ENCODE measurements around the gene MUC5B.

DNA sequence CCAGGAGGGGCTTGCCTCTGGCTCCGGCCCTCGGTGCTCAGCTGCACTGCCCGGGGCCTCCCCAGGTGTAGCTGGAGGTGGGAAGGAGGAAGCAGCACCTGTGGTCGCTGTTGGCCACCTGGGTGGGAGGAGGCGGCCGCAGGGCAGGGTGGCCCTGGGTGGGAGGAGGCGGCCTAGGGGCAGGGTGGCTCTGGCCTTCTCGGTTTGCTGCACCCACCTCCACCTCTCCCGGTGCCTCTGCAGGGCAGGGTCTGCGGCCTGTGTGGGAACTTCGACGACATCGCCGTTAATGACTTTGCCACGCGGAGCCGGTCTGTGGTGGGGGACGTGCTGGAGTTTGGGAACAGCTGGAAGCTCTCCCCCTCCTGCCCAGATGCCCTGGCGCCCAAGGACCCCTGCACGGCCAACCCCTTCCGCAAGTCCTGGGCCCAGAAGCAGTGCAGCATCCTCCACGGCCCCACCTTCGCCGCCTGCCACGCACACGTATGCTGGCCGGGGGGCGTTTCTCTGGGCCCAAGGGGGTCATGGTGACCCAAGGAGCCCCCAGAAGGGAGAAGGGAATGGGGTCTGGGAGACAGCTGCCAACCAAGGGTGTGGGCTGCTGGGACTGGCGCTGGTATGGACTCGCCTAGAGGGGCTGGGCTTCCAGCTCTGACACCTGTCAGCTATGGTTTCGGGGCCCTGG is 44.5 kb upstream of the MUC5B start:
- no peak for TF ChIP-seq POLR2A (IDR thresholded peaks at IDR 0.05; ENCODE audit: low read depth, low read length)
- no peak for TF ChIP-seq POLR2AphosphoS5 (IDR thresholded peaks at IDR 0.05; ENCODE audit: low read depth, low read length)
